ENCODE results near the gene NPSR1.
"Not testable (repeated sequence)": the region's sequence is repeated elsewhere in the genome, so short reads cannot be mapped to it uniquely, and the experiment has no call there.

The NPSR1 gene

GRCh38 chr7:34622771-34623250 lies 35.2 kb upstream of the NPSR1 start:
- Histone ChIP-seq H3K4me2 (ENCODE audit: low read length) (no peak overlapping the region), H3K27me3 (ENCODE audit: control insufficient read depth, insufficient read depth, low read length) (no peaks in the 10 kb centered on the region), H3K9ac (no peak overlapping the region), H3K9me3 (ENCODE audit: control insufficient read depth, low read length) (no peaks in the 10 kb centered on the region), H3K4me3 (ENCODE audit: low read depth, low read length) (no peak overlapping the region), H3K36me3 (ENCODE audit: control insufficient read depth, insufficient read depth, low read length) (no peaks in the 10 kb centered on the region), H3K4me1 (no peaks in the 10 kb centered on the region), H3K27ac (no peak overlapping the region), H3K79me2 (no peaks in the 10 kb centered on the region), H2AFZ (no peak overlapping the region)
- TF ChIP-seq CTCF (IDR thresholded peaks at IDR 0.05) = no peak

- not testable (repeated sequence) for H3K9me3 ChIP-seq (ENCODE audit: control insufficient read depth, low read length); H3K9ac ChIP-seq; H3K79me2 ChIP-seq; H3K36me3 ChIP-seq (ENCODE audit: control insufficient read depth, insufficient read depth, low read length); H3K4me3 ChIP-seq (ENCODE audit: low read depth, low read length); H3K27me3 ChIP-seq (ENCODE audit: control insufficient read depth, insufficient read depth, low read length); H3K27ac ChIP-seq; H2AFZ ChIP-seq; H3K4me2 ChIP-seq (ENCODE audit: low read length); H3K4me1 ChIP-seq
These were observed 29.4 kb upstream of the NPSR1 start for GRCh38 chr7:34628618-34629017.

- Histone ChIP-seq H3K4me2 (ENCODE audit: low read length) (no peak overlapping the region), H2AFZ (no peak overlapping the region), H3K36me3 (ENCODE audit: control insufficient read depth, insufficient read depth, low read length) (no peaks in the 10 kb centered on the region), H3K79me2 (no peaks in the 10 kb centered on the region), H3K9me3 (ENCODE audit: control insufficient read depth, low read length) (no peaks in the 10 kb centered on the region), H3K27ac (no peak overlapping the region), H3K4me3 (ENCODE audit: low read depth, low read length) (no peak overlapping the region), H3K4me1 (no peaks in the 10 kb centered on the region), H3K9ac (no peak overlapping the region), H3K27me3 (ENCODE audit: control insufficient read depth, insufficient read depth, low read length) (no peaks in the 10 kb centered on the region)
- TF ChIP-seq CTCF (IDR thresholded peaks at IDR 0.05) = no peak
These were observed 5.2 kb upstream of the NPSR1 start for GRCh38 chr7:34652809-34653208.

GRCh38 chr7:34653787-34654186 lies 4.2 kb upstream of the NPSR1 start:
- Histone ChIP-seq H3K9me3 (ENCODE audit: control insufficient read depth, low read length) (no peaks in the 10 kb centered on the region), H3K4me2 (ENCODE audit: low read length) (no peak overlapping the region), H3K79me2 (no peaks in the 10 kb centered on the region), H3K27ac (no peak overlapping the region), H3K27me3 (ENCODE audit: control insufficient read depth, insufficient read depth, low read length) (no peaks in the 10 kb centered on the region), H2AFZ (no peak overlapping the region), H3K4me3 (ENCODE audit: low read depth, low read length) (no peak overlapping the region), H3K9ac (no peak overlapping the region), H3K36me3 (ENCODE audit: control insufficient read depth, insufficient read depth, low read length) (no peaks in the 10 kb centered on the region), H3K4me1 (no peaks in the 10 kb centered on the region)
- TF ChIP-seq CTCF (IDR thresholded peaks at IDR 0.05) = no peak

- H3K4me1 ChIP-seq = no peaks in the 10 kb centered on the region
- no peak for TF ChIP-seq CTCF (IDR thresholded peaks at IDR 0.05)
- H3K27ac ChIP-seq = no peak overlapping the region
- no peak overlapping the region for H2AFZ ChIP-seq
- no peak overlapping the region for H3K4me3 ChIP-seq (ENCODE audit: low read depth, low read length)
- no peaks in the 10 kb centered on the region for H3K36me3 ChIP-seq (ENCODE audit: control insufficient read depth, insufficient read depth, low read length)
- H3K9ac ChIP-seq = no peak overlapping the region
- H3K27me3 ChIP-seq (ENCODE audit: control insufficient read depth, insufficient read depth, low read length) = no peaks in the 10 kb centered on the region
- H3K79me2 ChIP-seq = no peaks in the 10 kb centered on the region
- no peaks in the 10 kb centered on the region for H3K9me3 ChIP-seq (ENCODE audit: control insufficient read depth, low read length)
- H3K4me2 ChIP-seq (ENCODE audit: low read length) = no peak overlapping the region
These were observed 2.6 kb upstream of the NPSR1 start for GRCh38 chr7:34655384-34655783.
